MM.1S (cell line): ENCODE measurements around the gene SHF.

Source experiments
- CTCF ChIP-seq: fragments of 300-600 bp; sonication (generic); IDR thresholded peaks from 2 replicates; pipeline ENCODE4 v1.5.1; 2016; ENCODE audit warnings: antibody characterized with exemption, low read length, mixed read lengths
- EZH2 ChIP-seq: fragments of 300-600 bp; sonication (generic); optimal IDR thresholded peaks from 2 replicates; pipeline ENCODE3; 2017; ENCODE audit warnings: low read depth, mild to moderate bottlenecking, antibody characterized with exemption, low read length, mixed read lengths

DNA sequence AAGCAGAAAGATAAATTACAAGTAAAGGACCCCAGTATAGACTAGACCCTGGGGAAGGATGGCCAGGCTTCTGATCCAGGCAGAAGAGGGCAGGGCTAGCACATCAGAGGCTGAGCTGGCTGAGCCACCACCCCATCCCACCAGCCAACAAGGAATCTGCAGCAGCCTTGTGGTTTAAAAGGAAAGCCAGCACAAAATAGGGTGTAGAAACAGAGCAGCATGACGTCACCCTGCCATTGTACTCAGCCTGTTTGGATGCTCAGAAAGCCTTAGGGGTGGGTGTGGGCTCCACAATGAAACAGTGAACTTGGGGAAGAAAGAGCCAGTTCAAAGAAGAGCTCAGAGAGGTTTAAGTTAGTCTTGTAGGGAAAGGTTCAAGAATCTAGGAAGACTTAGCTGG, 29.8 kb downstream of the SHF start:
- TF ChIP-seq CTCF (no peak), EZH2 (no peak)
